GM23248 (cell line): ENCODE results near the gene PDCD7.

ENCODE experiments used
- EZH2 ChIP-seq: fragments of 200-600 bp; sonication (generic); IDR thresholded peaks from 2 replicates; pipeline ENCODE4 v1.6.1; 2018; ENCODE audit warnings: antibody characterized with exemption, mild to moderate bottlenecking; ENCODE audit not compliant: insufficient read depth, poor library complexity, severe bottlenecking
- EZH2phosphoT487 ChIP-seq: fragments of 200-600 bp; sonication (generic); IDR thresholded peaks from 2 replicates; pipeline ENCODE4 v1.6.1; 2018; ENCODE audit warnings: antibody characterized with exemption, moderate library complexity, mild to moderate bottlenecking, low read depth; ENCODE audit not compliant: insufficient read depth

- TF ChIP-seq EZH2 (no peak), EZH2phosphoT487 (no peak)
These were observed 34.3 kb downstream of the PDCD7 start for GRCh38 chr15:65099336-65099735.
